Measurements from ENCODE around the gene C10orf95. TPM values are rescaled to one million over a fixed set of nuclear protein-coding genes. Genes with fewer than 3 reads are reported as not detected.

Gene C10orf95
- total and polyA plus RNA-seq, 2 donors (not counting 3 experiments of a cell fraction or from before 2014, with no cell fraction given): 0.08 TPM; not detected in 1

DNA sequence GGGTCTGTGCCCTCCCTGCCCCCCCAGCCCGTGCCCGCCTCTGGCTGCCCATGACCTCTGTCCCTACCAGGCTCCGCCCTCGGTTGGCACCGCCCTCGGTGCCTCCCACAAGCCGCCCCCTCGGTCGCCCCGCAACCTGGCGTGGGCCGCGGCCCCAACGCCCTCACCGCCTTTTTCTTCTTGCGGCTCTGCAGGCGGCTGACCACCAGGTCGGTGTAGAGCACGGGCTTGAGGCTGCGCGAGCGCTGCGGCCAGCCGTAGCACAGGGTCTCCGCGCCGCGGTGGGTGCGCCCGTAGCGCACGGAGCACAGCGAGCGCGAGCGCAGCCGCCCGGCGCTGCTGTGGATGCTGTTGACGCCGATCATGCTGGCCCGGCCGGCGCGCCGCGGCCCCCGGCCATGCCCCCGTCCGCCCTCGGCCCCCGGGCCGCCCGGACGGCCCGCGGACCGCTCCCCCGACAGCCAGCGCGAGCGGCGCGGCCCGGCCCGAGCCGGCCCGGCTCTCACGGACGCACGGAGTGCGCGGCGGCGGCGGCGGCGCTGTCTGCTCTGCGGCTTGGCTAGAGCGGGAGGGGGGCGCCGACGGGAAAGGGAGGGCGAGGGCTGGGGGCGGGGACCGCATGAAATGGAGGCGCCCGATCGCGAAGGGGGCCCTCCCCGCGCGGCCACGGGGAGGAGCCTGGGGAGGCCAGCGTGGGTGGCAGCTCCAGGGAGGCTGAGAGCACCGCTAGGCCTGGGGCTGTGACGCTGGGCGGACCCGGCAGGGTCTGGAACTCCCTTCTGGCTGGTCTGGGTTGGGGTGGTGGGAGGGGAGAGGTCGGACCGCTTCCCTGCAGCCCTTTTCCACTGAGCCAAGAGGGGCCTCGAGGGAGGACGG lies 42.4 kb downstream of the C10orf95 start:
- no peaks in the 10 kb centered on the region for H3K79me2 ChIP-seq (ENCODE audit: control insufficient read depth, insufficient read depth, low read length)
- H3K4me1 ChIP-seq (ENCODE audit: control insufficient read depth, extremely low read depth, insufficient read depth, low read length): no peaks in the 10 kb centered on the region
- peaks cover 40 to 53% of the 10 kb centered on the region in 2 experiments for H3K27me3 ChIP-seq (ENCODE audit: control insufficient read depth in 2 of 2, insufficient read depth in 2 of 2, low read length in 2 of 2)
- ChIA-PET POLR2A (no interaction called here), CTCF (interaction anchor here (1.3 to 1.8 kb wide), 3 partner anchors 10 to 179 kb away, joined by 3 to 5 read pairs (median 5); no protein-coding TSS in a partner anchor)
- H3K9me1 ChIP-seq (replicated peaks; ENCODE audit: control insufficient read depth, extremely low read depth, insufficient read depth, low read length): no peaks in the 10 kb centered on the region
- BruUV-seq (replicated peaks): no TSS peak
- H2AFZ ChIP-seq (ENCODE audit: low read depth, low read length): peak overlapping the region; percentile 17
- H3K9me3 ChIP-seq (replicated peaks; ENCODE audit: control insufficient read depth, insufficient read depth, low read length): no peaks in the 10 kb centered on the region
- TF ChIP-seq EZH2 (IDR thresholded peaks at IDR 0.05; ENCODE audit: borderline replicate concordance, low read depth, low read length, severe bottlenecking) (peak; percentile 63), GATA2 (IDR thresholded peaks at IDR 0.05; ENCODE audit: insufficient read depth, insufficient read length, low read depth, low read length) (no peak), POLR2AphosphoS5 (IDR thresholded peaks at IDR 0.05; ENCODE audit: insufficient read depth, low read depth, low read length) (no peak)
- TF ChIP-seq, protein P1, sequence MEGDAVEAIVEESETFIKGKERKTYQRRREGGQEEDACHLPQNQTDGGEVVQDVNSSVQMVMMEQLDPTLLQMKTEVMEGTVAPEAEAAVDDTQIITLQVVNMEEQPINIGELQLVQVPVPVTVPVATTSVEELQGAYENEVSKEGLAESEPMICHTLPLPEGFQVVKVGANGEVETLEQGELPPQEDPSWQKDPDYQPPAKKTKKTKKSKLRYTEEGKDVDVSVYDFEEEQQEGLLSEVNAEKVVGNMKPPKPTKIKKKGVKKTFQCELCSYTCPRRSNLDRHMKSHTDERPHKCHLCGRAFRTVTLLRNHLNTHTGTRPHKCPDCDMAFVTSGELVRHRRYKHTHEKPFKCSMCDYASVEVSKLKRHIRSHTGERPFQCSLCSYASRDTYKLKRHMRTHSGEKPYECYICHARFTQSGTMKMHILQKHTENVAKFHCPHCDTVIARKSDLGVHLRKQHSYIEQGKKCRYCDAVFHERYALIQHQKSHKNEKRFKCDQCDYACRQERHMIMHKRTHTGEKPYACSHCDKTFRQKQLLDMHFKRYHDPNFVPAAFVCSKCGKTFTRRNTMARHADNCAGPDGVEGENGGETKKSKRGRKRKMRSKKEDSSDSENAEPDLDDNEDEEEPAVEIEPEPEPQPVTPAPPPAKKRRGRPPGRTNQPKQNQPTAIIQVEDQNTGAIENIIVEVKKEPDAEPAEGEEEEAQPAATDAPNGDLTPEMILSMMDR (IDR thresholded peaks at IDR 0.05; ENCODE audit: extremely low read depth in 1 of 2, insufficient read depth in 1 of 2, low read depth in 1 of 2, low read length in 2 of 2): no peak
- no peaks in the 10 kb centered on the region for H4K20me1 ChIP-seq (replicated peaks; ENCODE audit: control insufficient read depth, extremely low read depth, insufficient read depth, low read length)
- no peak overlapping the region for H3K27ac ChIP-seq (ENCODE audit: insufficient read depth, low read depth, low read length)
- peak overlapping the region in 1 of 3 experiments; percentile 23 for H3K4me3 ChIP-seq (replicated peaks in 1 of 3; ENCODE audit: insufficient read depth in 1 of 3, low read depth in 1 of 3, low read length in 3 of 3)
- dilution Hi-C loops (cut with MboI; ENCODE audit: extremely low pct_ligation_motif_present, low sequenced_read_pairs) (no loop called here), intact Hi-C loops (cut with micrococcal nuclease) (no loop called here)
- DNase-seq (ENCODE audit: low read depth, low spot score): no peak
- FAIRE-seq: no peak
- peak overlapping the region; percentile 47 for H3K4me2 ChIP-seq (ENCODE audit: insufficient read depth, low read length)
- no peak overlapping the region for H3K9ac ChIP-seq (replicated peaks; ENCODE audit: extremely low read depth, insufficient read depth, low read length)
- no peaks in the 10 kb centered on the region for H3K36me3 ChIP-seq (ENCODE audit: control insufficient read depth in 2 of 2, extremely low read depth in 1 of 2, insufficient read depth in 2 of 2, low read length in 2 of 2)
